HG03135 (cell line): ENCODE results near the gene SLC1A2.
A peak's percentile ranks its signal among the peaks of the same experiment; 100 is the strongest.

Source experiments
- ATAC-seq: cut with Tn5 transposase; IDR thresholded peaks from one replicate; pipeline ENCODE4 v1.9.1; 2021; ENCODE audit warnings: mild to moderate bottlenecking, moderate library complexity; ENCODE audit not compliant: unreplicated experiment

Gene SLC1A2

GRCh38 chr11:35330156-35330889 is 89.0 kb downstream of the SLC1A2 start:
- ATAC-seq, result no peak

- ATAC-seq, result no peak
Observed at GRCh38 chr11:35327829-35328228, 91.5 kb downstream of the SLC1A2 start.

- no peak for ATAC-seq
Observed at GRCh38 chr11:35326266-35326879, 93.0 kb downstream of the SLC1A2 start.

GRCh38 chr11:35324981-35325380 is 94.4 kb downstream of the SLC1A2 start:
- ATAC-seq, result no peak

GRCh38 chr11:35324183-35324886 is 95.0 kb downstream of the SLC1A2 start:
- ATAC-seq, result no peak

- ATAC-seq, result no peak
Observed at GRCh38 chr11:35323076-35323868, 96.1 kb downstream of the SLC1A2 start.

GRCh38 chr11:35322318-35322979 is 96.9 kb downstream of the SLC1A2 start:
- no peak for ATAC-seq

GRCh38 chr11:35321532-35322317 is 97.6 kb downstream of the SLC1A2 start:
- ATAC-seq, result no peak

- ATAC-seq, result no peak
Observed at GRCh38 chr11:35321111-35321510, 98.2 kb downstream of the SLC1A2 start.

- ATAC-seq, result no peak
Observed at GRCh38 chr11:35318977-35319925, 100.1 kb downstream of the SLC1A2 start.

- ATAC-seq, result no peak
Observed at GRCh38 chr11:35318309-35318708, 101.0 kb downstream of the SLC1A2 start.

- ATAC-seq, result no peak
Observed at GRCh38 chr11:35317253-35317652, 102.1 kb downstream of the SLC1A2 start.

- no peak for ATAC-seq
Observed at GRCh38 chr11:35316161-35316560, 103.2 kb downstream of the SLC1A2 start.

- peak; percentile 12 for ATAC-seq
Observed at GRCh38 chr11:35313760-35314153, 105.6 kb downstream of the SLC1A2 start.

- peak; percentile 72 for ATAC-seq
Observed at GRCh38 chr11:35313066-35313759, 106.1 kb downstream of the SLC1A2 start.

- no peak for ATAC-seq
Observed at GRCh38 chr11:35311331-35311730, 108.0 kb downstream of the SLC1A2 start.

GRCh38 chr11:35308157-35308556 is 111.2 kb downstream of the SLC1A2 start:
- no peak for ATAC-seq

- ATAC-seq, result no peak
Observed at GRCh38 chr11:35307221-35307621, 112.1 kb downstream of the SLC1A2 start.
